Measurements from ENCODE around the gene NAV3. TPM values are rescaled to one million over a fixed set of nuclear protein-coding genes. Genes with fewer than 3 reads are reported as not detected.

The NAV3 gene
- total and polyA plus RNA-seq, 2 experiments from 2014 or later = 4.0 to 12.0 TPM

- TF ChIP-seq REST (IDR thresholded peaks at IDR 0.05; ENCODE audit: unreplicated experiment) = no peak
- TF ChIP-seq CREB1 (CRISPR knock-in tag; IDR thresholded peaks at IDR 0.05; ENCODE audit: low read depth) = no peak
- no peak for TF ChIP-seq JUNB (IDR thresholded peaks at IDR 0.05; ENCODE audit: unreplicated experiment)
- TF ChIP-seq NANOG (IDR thresholded peaks at IDR 0.05; ENCODE audit: borderline replicate concordance) = no peak
- TF ChIP-seq EZH2 (IDR thresholded peaks at IDR 0.05; ENCODE audit: low read depth, unreplicated experiment) = no peak
- TF ChIP-seq ZNF331 (CRISPR knock-in tag; IDR thresholded peaks at IDR 0.05; ENCODE audit: low read depth) = no peak
- TF ChIP-seq CTCF (conservative IDR thresholded peaks at IDR 0.05; ENCODE audit: low read depth in 2 of 2) = no peak
- no peak for TF ChIP-seq POLR2AphosphoS5 (IDR thresholded peaks at IDR 0.05; ENCODE audit: low read depth)
- TF ChIP-seq ETS1 (IDR thresholded peaks at IDR 0.05) = no peak
- TF ChIP-seq EZH2phosphoT487 (IDR thresholded peaks at IDR 0.05; ENCODE audit: unreplicated experiment) = no peak
These were observed 314.7 kb downstream of the NAV3 start (continued) for GRCh38 chr12:78145398-78145797.

GRCh38 chr12:78146365-78146772, 315.7 kb downstream of the NAV3 start:
- Histone ChIP-seq H3K27me3 (ENCODE audit: insufficient read depth) (no peaks in the 10 kb centered on the region), H2AFZ (no peak overlapping the region), H3K36me3 (ENCODE audit: insufficient read depth) (no peaks in the 10 kb centered on the region), H4K20me1 (replicated peaks; ENCODE audit: insufficient read depth) (no peaks in the 10 kb centered on the region), H3K27ac (ENCODE audit: low read depth) (no peak overlapping the region), H3K9me2 (ENCODE audit: insufficient read depth) (no peaks in the 10 kb centered on the region), H3K4me2 (no peak overlapping the region), H3K4me1 (ENCODE audit: insufficient read depth) (no peaks in the 10 kb centered on the region), H3K79me2 (replicated peaks; ENCODE audit: insufficient read depth) (no peaks in the 10 kb centered on the region), H3K4me3 (no peak overlapping the region), H3F3A (replicated peaks; ENCODE audit: low read depth) (no peaks in the 10 kb centered on the region)
- Mint-ChIP-seq H3K27ac (no peak overlapping the region), H3K9me3 (no peaks in the 10 kb centered on the region), H3K4me1 (peaks cover 11% of the 10 kb centered on the region), H3K36me3 (ENCODE audit: low read depth) (no peaks in the 10 kb centered on the region), H3K27me3 (ENCODE audit: insufficient read depth, low read depth, poor library complexity) (no peaks in the 10 kb centered on the region), H3K4me3 (no peak overlapping the region)
- DNase-seq (ENCODE audit: low spot score) (peak; percentile 63), ATAC-seq (no peak)
- TF ChIP-seq REST (IDR thresholded peaks at IDR 0.05; ENCODE audit: unreplicated experiment) = no peak
- TF ChIP-seq CTCF (conservative IDR thresholded peaks at IDR 0.05; ENCODE audit: low read depth in 2 of 2) = peak; percentile 76 to 93
